IPS-11a (cell line): ENCODE data around the gene H2BK1.

Experiments used
- H3K4me3 ChIP-seq: one replicate; pipeline ENCODE4 v1.5.1; 2013; ENCODE audit warnings: low read depth, low read length, control low read depth

H2BK1 gene

DNA sequence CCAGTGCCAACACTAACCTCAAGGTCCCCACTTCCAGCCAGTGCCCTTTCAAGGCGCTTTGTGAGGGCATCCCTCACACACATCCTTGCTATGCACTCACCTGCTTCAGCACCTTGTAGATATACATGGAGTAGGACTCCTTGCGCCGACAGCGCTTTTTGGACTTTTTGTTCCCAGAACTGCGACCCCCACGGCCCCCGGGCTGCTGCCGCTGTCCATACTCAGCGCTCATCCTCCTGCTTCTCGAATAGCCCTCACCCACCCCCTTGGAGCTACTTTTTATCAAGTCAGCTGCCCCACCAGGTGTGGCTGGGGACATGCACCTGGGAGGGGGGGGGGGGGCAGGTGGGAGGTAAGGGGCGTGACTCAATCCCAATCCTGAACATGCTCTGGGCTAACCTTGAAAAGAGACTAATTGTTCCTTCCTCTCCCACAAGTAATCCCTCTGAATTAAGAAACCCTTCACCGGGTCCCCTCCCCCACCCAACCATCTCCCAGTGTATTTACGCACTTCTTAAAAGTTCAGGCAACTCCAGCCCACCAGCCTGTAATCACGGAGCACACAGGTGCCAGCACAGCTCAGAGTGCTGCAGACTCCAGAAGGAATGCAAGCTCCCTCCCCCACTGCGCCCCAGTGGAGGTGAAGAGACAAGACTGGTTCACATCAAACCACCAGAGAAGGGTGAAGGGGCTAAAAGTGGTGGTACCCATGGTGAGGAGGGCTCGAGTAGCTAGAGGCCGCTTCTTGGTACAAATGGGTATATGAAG, at the start of gene H2BK1:
TSS of gene H2BK1 (minus strand) at position 402 of the 768 bp plus-strand sequence. CDS start at position 232, 170 bp downstream.
- no peak within 1 kb of the TSS for H3K4me3 ChIP-seq

DNA sequence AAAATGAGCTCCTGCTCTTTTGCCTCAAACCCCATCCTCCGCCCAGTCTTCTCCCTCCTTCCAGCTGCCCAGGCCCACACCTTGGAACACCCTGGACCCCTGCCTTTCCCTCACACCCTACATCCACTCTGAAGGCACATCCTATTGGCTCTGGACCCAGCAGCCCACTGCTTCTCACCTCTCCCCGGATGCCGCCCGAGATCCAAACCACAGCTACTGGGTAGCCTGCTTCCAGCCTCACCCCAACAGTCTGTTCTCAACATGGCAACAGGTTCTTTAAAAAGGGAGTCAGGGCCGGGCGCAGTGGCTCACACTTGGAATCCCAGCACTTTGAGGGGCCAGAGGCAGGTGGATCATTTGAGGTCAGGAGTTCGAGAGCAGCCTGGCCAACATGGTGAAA, 47.7 kb upstream of the H2BK1 start:
- H3K4me3 ChIP-seq: no peak overlapping the region

DNA sequence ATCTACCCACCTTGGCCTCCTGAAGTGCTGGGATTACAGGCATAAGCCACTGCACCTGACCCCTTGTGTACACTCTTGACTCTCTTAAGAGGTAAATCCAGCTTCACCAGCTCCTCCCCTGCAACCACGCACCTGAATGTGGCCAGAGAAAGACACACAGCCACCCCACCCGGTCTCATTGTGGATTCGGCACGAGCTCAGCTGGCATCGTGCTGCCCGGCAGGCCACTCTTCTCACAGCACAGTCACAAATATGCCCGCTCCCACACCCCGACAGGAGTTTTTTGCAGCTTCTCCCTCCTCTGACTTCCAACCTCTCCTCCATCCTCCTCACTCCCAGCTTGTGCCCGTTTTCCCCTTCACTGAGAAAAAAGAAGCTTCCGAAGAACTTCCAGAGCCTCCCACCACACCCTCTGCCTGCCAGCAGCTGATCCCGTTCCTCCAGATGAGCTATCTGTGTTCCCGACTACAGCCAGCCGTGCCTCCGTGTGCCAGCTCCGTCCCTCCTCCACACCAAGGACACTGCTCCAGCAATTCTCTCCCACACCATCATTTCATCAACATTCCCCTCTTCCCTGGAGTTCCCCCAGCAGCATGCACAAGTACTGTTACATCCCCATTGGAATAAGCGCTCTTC, 46.2 kb upstream of the H2BK1 start:
- H3K4me3 ChIP-seq: no peak overlapping the region

DNA sequence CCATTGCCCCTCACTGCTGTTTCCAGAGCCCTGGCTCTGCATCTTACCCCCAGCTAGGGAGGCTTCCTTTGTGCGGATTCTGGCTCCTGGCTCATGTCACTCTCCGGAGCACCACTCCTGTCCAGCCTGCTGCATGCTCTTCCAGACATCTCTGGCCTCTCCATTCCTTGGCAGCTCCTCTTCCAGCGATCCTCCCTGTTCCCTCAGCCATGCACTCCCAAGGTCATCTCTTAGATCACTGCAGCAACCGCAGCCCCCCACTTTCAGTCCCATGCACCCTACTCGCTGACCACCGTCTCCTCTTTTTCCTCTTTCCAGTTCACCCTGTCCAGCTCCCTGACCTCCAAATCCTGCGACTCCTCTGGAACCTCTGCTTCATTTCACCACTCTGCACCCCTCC, 45.1 kb upstream of the H2BK1 start:
- no peak overlapping the region for H3K4me3 ChIP-seq

DNA sequence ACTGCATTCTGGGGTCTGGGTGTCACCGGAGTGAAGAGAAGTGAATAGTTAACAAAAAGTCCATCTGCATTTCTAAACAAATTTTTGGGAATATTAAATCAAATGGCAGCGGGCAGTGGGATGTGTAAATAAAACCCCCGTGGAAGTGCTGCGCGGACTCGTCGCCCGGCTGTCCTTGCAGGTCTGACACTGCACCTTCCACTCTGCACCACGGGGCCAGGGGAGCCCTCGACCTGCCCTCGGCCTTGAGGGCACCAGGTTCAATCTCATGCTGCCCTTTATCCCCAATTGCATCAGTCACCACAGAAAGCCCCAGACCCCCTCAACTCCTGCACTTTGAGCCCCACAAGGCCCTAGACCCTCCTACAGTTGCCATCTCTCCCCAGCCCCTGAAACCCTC, 44.6 kb upstream of the H2BK1 start:
- H3K4me3 ChIP-seq: no peak overlapping the region

DNA sequence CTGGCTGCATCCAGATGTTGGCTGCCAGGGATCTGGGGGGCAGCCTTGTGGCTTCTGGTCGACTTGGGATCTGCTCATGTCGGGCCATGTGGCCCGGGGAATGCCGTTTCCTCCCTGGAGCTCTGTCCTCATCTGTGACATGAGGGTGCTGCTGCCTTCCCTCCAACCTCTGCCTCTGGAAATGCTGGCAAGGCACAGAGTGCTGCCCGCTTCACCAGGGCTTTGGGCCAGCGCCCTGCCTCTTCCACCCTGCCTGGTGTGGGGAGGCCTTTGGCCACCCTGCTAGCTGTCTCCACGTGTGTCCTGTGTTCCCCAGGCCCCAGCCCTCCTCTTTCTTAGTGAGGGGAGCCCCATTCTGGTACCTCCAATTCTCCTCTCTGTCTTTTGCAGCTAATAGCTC, 44.0 kb upstream of the H2BK1 start:
- no peak overlapping the region for H3K4me3 ChIP-seq

DNA sequence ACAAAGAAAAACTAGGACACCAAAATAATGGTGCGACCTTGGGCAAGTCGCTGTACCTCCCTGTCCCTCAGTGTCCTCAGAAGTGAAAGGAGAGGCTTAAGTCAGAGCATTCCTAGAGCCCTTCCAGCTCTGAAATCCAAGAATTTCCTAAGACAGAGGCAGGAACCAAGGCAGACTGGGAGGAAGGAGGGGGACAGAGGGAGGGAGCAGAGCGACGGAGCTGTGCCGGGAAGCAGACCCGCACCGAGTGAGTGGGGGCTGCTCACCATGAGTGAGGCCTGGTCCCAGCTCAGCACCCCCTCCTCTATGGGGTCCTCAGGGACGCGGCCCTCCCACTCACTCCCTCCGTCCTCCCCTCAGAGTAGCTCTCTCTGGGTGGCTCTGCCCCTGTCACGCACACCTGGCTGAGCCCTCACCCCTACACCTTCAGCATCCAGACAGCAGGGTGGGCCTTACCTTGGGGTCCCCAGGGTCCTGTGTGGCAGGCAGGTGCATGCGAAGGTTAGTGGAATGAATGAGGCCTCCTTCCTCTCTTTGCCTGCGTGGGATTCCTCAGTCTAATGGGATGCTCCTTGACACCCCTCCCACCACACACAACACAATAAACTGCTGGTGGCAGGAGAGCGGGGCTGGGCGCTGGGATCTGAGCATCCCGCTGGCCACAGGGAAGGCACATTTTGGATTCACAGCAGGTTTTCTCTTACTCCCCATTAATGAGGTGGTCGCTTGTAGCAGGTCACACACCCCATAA, 42.8 kb upstream of the H2BK1 start:
- no peak overlapping the region for H3K4me3 ChIP-seq

DNA sequence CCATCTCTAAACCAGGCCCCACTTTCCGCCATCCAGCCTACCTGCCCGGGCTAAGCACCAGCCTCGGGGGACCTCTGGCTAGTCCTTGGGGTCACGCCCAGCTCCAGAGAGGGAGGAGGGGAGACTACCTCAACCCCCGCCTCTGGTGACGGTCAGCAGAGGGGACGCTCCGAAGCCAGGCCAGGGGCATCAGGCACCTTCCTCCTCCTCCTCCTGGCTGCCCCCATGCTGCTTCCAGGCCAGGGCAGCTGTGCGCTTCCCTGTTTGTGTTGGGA, 42.2 kb upstream of the H2BK1 start:
- H3K4me3 ChIP-seq: peak overlapping the region; percentile 63

DNA sequence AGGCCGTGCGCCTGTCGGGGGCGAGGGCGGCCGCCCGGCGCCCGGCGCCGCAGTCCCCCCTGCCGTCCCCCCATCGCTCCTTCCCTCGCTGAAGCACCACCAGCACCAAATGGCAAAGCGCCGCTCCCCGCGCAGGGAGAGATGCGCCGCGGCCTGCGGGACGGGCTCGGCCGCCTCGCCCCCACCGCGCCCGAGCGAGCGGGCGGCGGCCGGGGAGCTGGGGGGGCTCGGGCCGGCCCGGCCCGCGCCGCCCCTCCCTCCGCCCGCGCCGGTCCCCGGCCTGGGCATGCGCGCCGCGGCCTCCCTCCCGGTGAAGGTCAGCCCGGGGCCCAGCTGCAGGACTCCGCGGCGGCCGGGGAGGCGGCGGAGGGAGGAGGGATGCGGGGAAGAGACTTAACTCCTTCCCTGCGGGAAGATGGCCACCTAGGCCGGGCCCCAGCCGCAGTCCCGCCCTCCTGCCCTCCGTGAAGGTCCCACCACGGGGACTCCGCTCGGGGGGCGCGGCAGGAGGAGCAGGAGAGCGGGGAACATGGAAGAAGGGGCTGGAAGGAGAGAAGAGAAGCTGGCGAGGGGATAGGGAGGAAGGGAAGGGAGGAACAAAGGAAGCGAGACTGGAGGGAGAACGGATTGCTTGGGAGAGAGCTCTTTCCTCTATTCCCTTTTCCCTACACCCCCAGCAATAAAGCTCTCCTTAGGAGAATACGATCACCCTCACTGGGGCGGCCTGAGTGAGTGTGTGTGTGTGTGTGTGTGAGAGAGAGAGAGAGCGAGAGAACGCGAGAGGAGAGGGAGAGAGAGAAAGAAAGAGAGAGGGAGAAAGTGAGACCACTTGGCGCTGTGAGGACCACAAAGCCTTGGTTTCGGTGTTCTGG, 41.6 kb upstream of the H2BK1 start:
- H3K4me3 ChIP-seq: peak overlapping the region; percentile 63

DNA sequence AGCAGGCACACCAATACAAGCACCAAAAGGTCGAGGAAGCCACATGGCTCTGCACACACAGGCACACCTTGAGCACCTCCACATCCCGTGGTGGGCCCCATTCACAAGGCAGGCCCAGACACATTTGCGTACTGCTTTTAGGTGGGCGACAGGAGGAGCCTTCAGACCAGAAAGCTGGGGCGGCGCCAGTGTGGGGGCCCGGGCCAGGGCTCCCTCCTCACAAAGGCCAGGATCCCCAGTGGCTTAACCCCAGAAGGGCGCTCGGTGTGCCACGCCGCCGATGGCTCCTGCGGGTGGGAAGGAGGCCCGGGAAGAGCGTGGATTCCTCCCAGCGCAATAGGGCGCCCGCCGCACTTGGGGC, 41.0 kb upstream of the H2BK1 start:
- peak overlapping the region; percentile 33 for H3K4me3 ChIP-seq

DNA sequence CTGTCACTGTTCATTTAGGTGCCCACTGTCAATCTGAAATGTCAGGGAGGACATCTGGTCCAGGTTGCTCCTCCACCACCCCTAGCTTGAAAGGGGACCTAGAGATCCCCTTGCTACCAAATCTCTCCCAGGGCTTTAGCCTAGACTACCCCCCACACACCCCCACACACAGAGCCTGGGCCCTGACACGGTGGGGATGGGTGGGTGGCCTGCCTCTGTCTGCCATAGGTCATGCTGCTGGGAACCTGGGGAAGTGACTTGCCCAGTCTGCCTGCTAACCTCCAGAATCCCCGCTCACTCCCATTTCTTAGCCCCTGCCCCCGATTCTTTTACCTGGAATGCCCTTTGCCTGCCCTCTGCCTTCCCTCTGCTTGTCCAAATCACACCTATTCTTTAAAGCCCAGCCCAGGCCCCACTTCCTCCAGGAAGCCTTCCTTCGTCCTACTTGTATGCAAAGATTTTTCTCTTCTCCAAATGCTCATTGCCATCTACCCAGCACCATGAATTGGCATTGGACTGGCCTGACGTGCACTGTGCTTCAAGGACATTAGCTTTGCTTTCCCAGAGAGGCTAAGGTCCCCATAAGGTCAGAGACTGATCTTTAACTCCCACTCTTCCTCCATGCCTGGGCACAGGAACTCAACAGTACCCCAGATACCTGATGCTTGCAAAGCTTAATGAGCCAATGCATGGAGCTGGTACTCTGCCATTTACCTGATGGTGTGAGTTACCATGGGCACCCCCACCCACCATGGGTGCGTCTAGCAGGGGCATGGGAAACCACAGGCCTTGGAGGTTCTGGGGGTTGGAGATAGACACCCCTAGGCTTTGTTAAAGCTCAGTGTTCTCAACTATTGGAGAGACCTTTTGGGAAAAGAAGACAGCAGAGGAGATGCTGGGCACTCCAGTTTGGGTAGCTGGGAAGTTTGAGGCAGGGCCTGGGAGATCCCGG, 40.2 kb upstream of the H2BK1 start:
- no peak overlapping the region for H3K4me3 ChIP-seq

DNA sequence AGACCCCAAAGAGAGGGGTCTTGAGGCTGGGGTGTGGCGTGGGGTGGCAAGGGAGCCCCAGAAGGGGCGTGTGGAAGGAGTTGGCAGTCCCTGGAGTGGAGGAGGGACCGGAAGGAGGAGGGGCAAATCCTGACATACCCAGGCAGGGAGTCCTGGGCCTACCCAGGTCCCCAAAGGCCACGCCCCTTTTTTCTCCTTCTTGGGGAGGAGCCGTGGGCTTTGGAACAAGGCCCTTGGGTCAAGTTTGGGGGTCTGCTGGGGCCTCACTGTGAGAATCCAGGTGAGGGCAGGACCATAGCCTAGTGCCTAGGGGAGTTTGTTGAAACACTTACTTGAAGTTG, 39.4 kb upstream of the H2BK1 start:
- no peak overlapping the region for H3K4me3 ChIP-seq

DNA sequence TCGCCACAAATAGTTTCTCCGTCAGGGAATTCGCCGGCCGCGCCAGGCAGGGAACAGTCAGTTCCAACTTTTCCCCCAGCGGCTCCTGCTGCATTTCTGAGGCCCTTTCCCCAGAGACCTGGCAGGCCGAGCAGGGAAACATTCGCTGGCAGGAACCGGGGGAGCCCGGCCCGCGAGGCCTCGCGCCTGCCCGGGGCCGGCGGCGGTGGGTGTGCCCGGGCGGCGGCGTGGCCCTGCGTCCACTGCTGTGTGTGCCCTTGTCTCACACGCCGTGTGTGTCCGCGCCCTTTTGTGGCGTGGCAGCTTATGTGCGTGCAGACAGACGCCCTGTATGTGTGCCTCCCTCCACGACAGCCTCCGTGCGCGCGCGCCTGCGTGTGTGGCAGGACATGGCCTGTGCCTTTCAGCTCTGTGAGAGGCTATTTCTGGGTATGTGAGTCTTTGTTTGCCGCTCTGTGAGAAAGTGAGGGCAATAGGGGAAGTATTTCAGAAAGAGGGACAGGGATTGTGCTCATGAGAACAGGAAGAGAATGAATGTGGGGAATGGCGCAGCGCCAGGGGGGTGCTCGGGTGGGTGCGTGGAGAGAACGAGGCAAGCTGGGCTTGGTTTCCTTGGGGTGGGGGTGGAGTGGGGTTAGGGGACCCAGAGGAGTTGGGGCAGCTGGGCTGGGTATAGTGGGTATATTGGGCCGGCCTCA, 38.9 kb upstream of the H2BK1 start:
- H3K4me3 ChIP-seq: peak overlapping the region; percentile 35

DNA sequence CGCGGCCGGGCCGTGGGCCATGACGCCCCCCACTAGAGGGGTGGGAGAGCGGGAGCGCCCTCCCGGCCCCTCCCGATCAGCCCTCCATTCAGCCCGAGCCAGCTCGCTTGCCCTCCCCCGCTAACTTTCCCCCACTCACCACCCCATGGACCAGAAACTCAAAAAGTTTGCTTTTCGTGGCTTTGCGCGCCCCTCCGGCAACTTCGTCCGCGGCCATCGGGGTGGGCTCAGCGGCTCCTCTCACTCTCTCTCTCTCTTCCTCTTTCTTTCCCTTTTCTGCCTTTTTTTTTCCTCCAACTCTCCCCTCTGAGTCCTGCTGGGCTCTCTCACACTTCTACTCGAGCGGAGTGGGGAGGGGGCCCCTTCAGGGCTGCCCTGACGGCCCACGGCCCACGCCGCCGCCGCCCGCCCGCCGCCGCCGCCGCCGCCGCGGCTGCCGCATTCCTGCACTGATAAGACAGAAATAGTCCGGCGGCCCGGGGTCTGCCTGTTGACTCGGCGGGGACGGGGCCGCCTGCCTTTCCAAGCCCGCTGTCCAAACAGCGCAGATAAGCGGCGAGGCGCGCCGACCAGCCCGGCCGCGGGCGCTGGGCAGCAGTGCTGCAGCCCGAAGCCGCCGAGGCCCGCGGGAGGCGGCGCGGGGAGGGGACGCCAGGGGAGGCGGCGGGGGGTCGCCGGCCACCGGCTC, 38.2 kb upstream of the H2BK1 start, which contains the start of gene SMARCD3:
TSS of gene SMARCD3 (minus strand) at position 349 of the 688 bp plus-strand sequence. CDS start at position 217, 132 bp downstream.
- H3K4me3 ChIP-seq: peak within 1 kb of the TSS; percentile 35

DNA sequence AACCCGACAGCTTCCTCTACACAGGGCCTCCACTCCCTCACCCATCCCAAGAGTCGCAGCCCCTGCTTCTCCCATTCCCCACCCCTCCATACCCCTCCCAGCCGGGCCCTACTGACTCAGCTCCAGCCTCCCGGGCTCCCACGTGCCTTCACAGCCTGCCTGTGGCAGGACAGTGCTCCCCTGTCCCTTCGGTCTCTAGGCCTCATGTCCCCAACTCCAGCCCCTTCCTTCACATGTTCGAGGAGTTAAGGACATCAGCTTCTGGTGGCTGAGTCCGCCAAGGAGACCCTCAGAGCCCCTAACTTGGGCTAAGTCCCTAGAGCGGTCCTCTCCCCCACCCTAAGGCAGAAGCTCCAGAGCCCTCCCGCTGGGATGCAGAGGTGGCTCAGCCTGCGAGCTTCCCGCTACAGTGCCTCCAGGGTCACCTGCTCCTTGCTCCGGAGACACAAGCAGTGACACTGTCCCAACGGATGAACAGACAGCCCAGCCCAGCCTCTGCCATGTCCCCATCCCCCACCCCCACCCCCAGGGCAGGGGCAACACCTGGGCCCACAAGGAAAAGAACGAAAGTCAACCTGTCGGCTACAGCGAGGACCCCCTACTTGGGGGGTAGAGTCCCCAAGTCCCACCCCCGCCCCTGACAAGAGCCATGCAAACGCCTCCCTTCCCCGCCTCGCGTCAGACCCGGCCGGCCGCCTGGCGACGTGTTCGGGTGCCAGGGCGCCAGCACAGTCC, 37.5 kb upstream of the H2BK1 start:
- peak overlapping the region; percentile 8 for H3K4me3 ChIP-seq

DNA sequence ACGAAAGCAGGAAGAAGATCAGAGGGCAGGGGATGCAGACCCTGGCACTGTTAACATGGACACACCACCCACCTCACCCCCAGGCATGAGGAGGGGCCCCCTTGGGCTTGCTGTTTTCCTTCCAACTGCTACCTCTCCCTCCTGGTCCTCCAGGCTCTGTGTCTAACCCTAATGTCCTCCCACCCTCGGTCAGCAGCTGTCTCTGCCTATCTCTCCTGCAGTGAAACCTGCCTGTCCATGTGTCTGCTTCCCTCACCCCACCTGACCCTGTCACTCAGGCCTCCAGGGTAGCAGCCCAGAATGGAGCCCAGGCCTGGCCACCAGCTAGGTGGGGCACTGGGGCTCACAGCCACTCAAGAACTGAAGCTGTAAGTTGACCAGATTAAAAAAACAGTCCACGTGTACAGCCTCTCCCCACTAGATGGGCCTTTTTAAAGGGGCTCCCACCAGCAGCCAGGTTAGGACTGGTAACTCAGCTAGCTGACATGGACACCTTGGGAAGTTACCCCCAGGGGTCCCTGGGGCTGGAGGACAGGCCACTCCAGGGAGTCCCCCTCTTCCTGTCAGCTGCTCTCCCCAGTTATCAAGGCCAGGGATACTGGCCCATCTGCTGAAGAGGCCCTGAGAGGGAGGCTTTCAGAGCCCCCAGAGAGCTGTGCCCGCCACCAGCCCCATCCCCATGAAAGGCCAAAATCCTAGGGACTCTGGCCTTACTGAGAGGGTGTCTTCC, 36.7 kb upstream of the H2BK1 start:
- H3K4me3 ChIP-seq: no peak overlapping the region

DNA sequence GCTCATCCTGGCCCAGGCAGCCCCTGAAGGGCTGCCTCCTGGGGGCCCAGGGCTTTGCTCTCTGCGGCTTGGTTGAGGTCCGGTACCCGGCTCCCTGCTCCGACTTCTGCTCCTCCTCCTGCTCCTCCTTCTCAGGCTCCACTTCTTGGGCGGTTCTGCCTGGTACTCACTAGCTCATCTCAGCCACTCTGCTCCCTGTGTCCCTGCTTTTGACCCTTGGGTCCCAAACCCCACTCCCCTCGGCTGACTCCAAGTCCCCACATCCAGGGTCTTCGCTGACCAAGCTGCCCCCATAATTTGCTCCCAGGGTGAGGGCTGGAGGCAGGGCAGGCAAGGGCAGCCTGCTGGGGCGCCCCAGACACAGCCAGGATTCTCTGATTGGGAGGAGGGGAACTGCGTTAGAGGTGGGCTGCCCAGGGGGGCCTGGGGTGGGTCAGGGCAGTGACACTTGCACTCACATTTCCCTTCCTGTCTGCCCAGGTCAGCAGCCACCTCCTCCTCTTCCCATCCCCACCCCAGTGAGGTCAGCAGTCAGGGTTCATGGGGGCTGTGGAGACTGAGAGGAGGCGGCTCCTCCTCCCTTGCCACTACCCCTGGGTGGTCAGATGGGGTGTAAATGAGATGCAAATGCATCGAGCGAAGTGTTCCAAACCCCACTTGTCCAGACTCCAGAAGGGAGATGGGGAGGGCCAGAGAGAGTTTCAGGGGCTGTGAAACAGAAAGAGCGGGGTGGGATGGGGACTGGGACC, 36.0 kb upstream of the H2BK1 start:
- H3K4me3 ChIP-seq: no peak overlapping the region
